ENCODE results near the gene LGR4. TPM values are rescaled to one million over a fixed set of nuclear protein-coding genes. Genes with fewer than 3 reads are reported as not detected.

LGR4 gene
- total RNA-seq, 1 experiment from 2014 or later = 21.3 TPM

DNA sequence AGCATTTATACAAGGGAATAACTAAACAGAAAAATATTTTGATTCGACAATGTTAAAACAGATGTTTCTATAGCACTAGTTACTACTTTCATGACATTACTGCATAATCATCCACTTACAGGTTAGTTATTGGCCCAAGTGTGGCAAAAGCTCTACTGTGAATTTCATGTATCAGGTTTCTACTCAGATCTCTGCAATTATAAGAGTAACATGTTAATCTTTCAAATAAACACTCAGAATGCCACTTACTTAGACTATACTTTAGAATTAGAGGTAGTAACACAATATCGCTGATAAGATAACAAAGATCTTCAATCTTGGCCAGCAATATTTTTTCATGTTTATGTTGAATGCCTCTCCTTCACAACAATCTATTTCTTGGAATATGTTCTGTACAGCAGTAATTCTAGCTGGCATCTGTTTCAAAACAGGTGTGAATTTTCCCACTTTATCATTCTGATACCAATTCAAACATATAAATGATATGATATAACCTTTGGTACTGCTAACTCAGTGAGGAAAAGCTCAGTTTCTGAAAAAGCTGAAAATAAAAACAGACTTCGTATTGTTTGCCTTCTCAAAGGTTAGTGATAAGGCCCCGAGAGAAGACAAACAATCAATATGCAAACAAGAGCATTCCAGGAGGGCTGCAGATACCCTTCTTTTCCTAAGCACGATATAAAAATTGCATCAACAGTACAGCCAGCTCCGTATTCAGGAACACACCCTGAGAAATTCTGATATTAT lies 98.6 kb downstream of the LGR4 start:
- no peak overlapping the region for H3K27ac ChIP-seq
- DNase-seq (ENCODE audit: low read depth in 1 of 2, low spot score in 2 of 2) = no peak

DNA sequence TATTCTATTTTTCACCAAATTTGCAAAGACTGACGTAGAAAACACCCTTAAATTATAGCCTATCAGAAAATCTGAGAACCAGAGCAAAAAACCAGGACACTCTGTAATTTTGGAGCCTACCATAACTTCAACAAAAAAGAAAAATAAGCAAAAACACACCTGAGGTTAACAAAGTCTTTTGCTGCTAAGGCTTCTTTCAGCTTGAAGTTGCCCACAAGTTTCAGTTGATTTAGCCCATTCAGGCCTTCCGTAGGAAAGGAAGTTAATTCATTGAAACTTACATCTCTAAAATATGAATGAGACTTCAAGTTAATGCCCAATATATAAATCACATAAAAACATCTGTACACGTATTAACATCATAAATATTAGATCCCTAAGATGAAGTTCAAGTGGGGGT lies 99.2 kb downstream of the LGR4 start:
- no peaks in the 10 kb centered on the region for H3K4me1 ChIP-seq (replicated peaks)
- peaks cover 3% of the 10 kb centered on the region; the same call in 1 of the 2 replicates for H3K36me3 ChIP-seq
- no peaks in the 10 kb centered on the region for H3K9me3 ChIP-seq (replicated peaks)

More for the DNA sequence above, 98.6 kb downstream of the LGR4 start:
- H3K9me3 ChIP-seq (replicated peaks) = no peaks in the 10 kb centered on the region
- no peaks in the 10 kb centered on the region for H3K4me1 ChIP-seq (replicated peaks)
- no peaks in the 10 kb centered on the region for H3K27me3 ChIP-seq (replicated peaks)
- H3K36me3 ChIP-seq = peaks cover 3% of the 10 kb centered on the region; the same call in 1 of the 2 replicates
- no peak overlapping the region for H3K4me3 ChIP-seq

DNA sequence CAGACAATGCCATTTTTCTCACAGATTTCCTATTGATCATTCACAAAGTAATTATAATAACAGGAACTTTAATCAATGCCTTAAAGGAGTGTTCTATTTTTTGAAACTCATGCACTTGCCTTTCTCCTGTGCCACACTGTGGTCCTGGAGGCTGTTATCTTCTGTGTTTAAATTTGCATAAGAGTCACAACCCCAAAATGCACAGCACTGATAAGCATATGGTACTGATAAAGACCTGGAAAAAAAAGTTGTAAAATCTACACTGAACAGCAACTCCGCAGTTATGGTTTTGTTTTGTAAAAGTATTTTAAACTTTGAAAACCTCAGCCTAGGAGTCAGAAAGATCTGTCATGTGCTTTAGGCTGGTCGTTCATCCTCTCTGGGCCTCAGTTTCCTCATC lies 100.4 kb downstream of the LGR4 start:
- Histone ChIP-seq H3K4me1 (replicated peaks) (no peaks in the 10 kb centered on the region), H3K27me3 (replicated peaks) (no peaks in the 10 kb centered on the region), H3K4me3 (no peak overlapping the region), H3K27ac (no peak overlapping the region), H3K9me3 (replicated peaks) (no peaks in the 10 kb centered on the region), H3K36me3 (peaks cover 3% of the 10 kb centered on the region; the same call in 1 of the 2 replicates)
- DNase-seq (ENCODE audit: low read depth in 1 of 2, low spot score in 2 of 2) = no peak

More for the DNA sequence above, 99.2 kb downstream of the LGR4 start:
- Histone ChIP-seq H3K27ac (no peak overlapping the region), H3K27me3 (replicated peaks) (no peaks in the 10 kb centered on the region), H3K4me3 (no peak overlapping the region)
- no peak for DNase-seq (ENCODE audit: low read depth in 1 of 2, low spot score in 2 of 2)

DNA sequence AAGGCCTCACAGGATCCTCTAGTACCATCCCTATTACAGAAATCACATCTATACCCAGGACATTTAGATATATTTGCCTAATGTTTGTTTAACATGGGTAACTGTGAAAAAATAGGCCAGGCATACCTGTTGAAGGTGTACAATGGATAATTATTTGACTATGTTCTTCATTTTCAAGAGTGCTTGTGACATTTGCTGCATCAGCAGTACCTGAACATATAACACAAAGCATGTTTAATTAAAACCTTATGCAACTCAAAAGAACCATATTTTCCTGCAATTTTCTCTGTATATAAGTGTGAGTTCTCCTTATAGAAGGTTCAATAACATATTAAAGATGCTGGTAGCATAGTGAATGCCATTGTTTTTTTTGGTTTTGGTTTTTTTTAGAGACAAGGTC lies 101.1 kb downstream of the LGR4 start:
- H3K4me3 ChIP-seq = no peak overlapping the region
- no peaks in the 10 kb centered on the region for H3K9me3 ChIP-seq (replicated peaks)

DNA sequence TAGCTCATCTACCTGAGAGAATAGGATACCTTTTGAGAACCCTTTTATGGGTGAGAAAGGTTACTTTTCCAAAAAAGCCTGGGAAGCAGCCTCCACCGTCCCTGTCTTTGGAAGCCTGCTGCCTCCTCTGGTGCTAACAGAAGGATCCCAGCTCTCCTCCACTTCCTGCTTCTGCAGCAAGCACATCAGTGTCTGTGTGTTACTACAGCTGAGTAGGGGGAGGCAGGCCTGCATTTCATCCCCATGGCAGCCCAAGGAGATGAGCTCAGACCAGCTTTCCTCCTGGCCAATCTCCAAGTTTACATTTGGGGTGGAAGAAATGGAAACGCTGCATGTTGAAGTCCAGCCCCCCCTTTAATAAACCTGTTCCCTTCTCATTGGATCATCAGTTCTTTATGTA lies 102.2 kb downstream of the LGR4 start:
- no peaks in the 10 kb centered on the region for H3K9me3 ChIP-seq (replicated peaks)
- no peak for DNase-seq (ENCODE audit: low read depth in 1 of 2, low spot score in 2 of 2)

More for the DNA sequence above, 101.1 kb downstream of the LGR4 start:
- DNase-seq (ENCODE audit: low read depth in 1 of 2, low spot score in 2 of 2) = no peak
- no peaks in the 10 kb centered on the region for H3K4me1 ChIP-seq (replicated peaks)
- no peaks in the 10 kb centered on the region for H3K27me3 ChIP-seq (replicated peaks)
- no peak overlapping the region for H3K27ac ChIP-seq
- peaks cover 3% of the 10 kb centered on the region; the same call in 1 of the 2 replicates for H3K36me3 ChIP-seq

DNA sequence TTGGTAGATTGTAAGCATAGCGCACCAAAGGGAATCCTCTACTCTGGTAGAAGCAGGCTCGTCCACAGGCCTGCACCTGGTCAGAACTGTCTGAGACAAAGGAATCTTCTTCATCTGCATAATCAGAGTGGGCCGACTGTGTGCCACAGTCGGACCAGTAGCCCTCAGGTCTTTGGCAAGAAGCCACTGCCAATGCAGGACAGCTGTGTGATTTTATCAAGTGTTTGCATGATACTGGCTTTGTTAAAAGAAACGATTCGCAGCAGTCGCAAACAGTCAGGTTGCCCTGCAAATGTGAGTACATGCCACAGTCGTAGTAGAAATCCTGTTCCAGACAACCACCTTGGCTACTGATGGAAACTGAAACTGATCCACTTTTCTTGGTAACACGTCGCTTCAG lies 104.7 kb downstream of the LGR4 start:
- Histone ChIP-seq H3K9me3 (replicated peaks) (no peaks in the 10 kb centered on the region), H3K4me3 (no peak overlapping the region), H3K27me3 (replicated peaks) (no peaks in the 10 kb centered on the region), H3K4me1 (replicated peaks) (peaks cover 7% of the 10 kb centered on the region), H3K36me3 (no peaks in the 10 kb centered on the region; the same call in 1 of the 2 replicates), H3K27ac (no peak overlapping the region)
- DNase-seq (ENCODE audit: low read depth in 1 of 2, low spot score in 2 of 2) = no peak

More for the DNA sequence above, 102.2 kb downstream of the LGR4 start:
- Histone ChIP-seq H3K4me3 (no peak overlapping the region), H3K4me1 (replicated peaks) (no peaks in the 10 kb centered on the region), H3K27ac (no peak overlapping the region), H3K27me3 (replicated peaks) (no peaks in the 10 kb centered on the region), H3K36me3 (peaks cover under 1% of the 10 kb centered on the region; the same call in 1 of the 2 replicates)

GRCh38 chr11:27363576-27364117 lies 108.9 kb downstream of the LGR4 start:
- H3K27me3 ChIP-seq (replicated peaks) = no peaks in the 10 kb centered on the region
- peak overlapping the region; percentile 79 for H3K4me3 ChIP-seq
- H3K4me1 ChIP-seq (replicated peaks) = peaks cover 16% of the 10 kb centered on the region
- H3K9me3 ChIP-seq (replicated peaks) = no peaks in the 10 kb centered on the region
- H3K27ac ChIP-seq = peak overlapping the region; percentile 59
- no peak for DNase-seq (ENCODE audit: low read depth in 1 of 2, low spot score in 2 of 2)
- H3K36me3 ChIP-seq = no peaks in the 10 kb centered on the region

GRCh38 chr11:27362749-27363575 lies 109.6 kb downstream of the LGR4 start, which contains the start of gene CCDC34:
Gene CCDC34, minus strand, starts transcription at chr11:27363215. Its CDS starts 21 bp downstream, at chr11:27363194.
- peak; percentile 89 to 91 for DNase-seq (ENCODE audit: low read depth in 1 of 2, low spot score in 2 of 2)
- peak within 1 kb of the TSS; percentile 79 for H3K4me3 ChIP-seq
- no peaks in the 10 kb centered on the region for H3K9me3 ChIP-seq (replicated peaks)
- H3K27ac ChIP-seq = peak within 1 kb of the TSS; percentile 59
- no peaks in the 10 kb centered on the region for H3K27me3 ChIP-seq (replicated peaks)
- H3K4me1 ChIP-seq (replicated peaks) = peaks cover 16% of the 10 kb centered on the region
- no peaks in the 10 kb centered on the region for H3K36me3 ChIP-seq

- Histone ChIP-seq H3K4me1 (replicated peaks) (peaks cover 16% of the 10 kb centered on the region), H3K9me3 (replicated peaks) (no peaks in the 10 kb centered on the region), H3K27me3 (replicated peaks) (no peaks in the 10 kb centered on the region), H3K27ac (no peak overlapping the region), H3K4me3 (peak overlapping the region; percentile 79), H3K36me3 (no peaks in the 10 kb centered on the region)
- DNase-seq (ENCODE audit: low read depth in 1 of 2, low spot score in 2 of 2) = no peak
Observed at GRCh38 chr11:27361649-27362431, 110.8 kb downstream of the LGR4 start.

GRCh38 chr11:27358296-27358695 lies 114.3 kb downstream of the LGR4 start:
- no peak for DNase-seq (ENCODE audit: low read depth in 1 of 2, low spot score in 2 of 2)
- H3K9me3 ChIP-seq (replicated peaks) = no peaks in the 10 kb centered on the region
- no peaks in the 10 kb centered on the region for H3K27me3 ChIP-seq (replicated peaks)
- peaks cover 11% of the 10 kb centered on the region for H3K4me1 ChIP-seq (replicated peaks)
- no peak overlapping the region for H3K27ac ChIP-seq
- no peak overlapping the region for H3K4me3 ChIP-seq
- H3K36me3 ChIP-seq = no peaks in the 10 kb centered on the region

GRCh38 chr11:27357250-27357649 lies 115.3 kb downstream of the LGR4 start:
- H3K27ac ChIP-seq = no peak overlapping the region
- peaks cover 7% of the 10 kb centered on the region for H3K4me1 ChIP-seq (replicated peaks)
- H3K4me3 ChIP-seq = no peak overlapping the region
- H3K27me3 ChIP-seq (replicated peaks) = no peaks in the 10 kb centered on the region
- DNase-seq (ENCODE audit: low read depth in 1 of 2, low spot score in 2 of 2) = no peak
- no peaks in the 10 kb centered on the region for H3K36me3 ChIP-seq
- H3K9me3 ChIP-seq (replicated peaks) = no peaks in the 10 kb centered on the region

GRCh38 chr11:27356624-27357222 lies 115.9 kb downstream of the LGR4 start:
- no peak for DNase-seq (ENCODE audit: low read depth in 1 of 2, low spot score in 2 of 2)
- Histone ChIP-seq H3K4me3 (no peak overlapping the region), H3K9me3 (replicated peaks) (no peaks in the 10 kb centered on the region), H3K36me3 (no peaks in the 10 kb centered on the region), H3K4me1 (replicated peaks) (peaks cover 2% of the 10 kb centered on the region), H3K27me3 (replicated peaks) (no peaks in the 10 kb centered on the region), H3K27ac (no peak overlapping the region)

DNA sequence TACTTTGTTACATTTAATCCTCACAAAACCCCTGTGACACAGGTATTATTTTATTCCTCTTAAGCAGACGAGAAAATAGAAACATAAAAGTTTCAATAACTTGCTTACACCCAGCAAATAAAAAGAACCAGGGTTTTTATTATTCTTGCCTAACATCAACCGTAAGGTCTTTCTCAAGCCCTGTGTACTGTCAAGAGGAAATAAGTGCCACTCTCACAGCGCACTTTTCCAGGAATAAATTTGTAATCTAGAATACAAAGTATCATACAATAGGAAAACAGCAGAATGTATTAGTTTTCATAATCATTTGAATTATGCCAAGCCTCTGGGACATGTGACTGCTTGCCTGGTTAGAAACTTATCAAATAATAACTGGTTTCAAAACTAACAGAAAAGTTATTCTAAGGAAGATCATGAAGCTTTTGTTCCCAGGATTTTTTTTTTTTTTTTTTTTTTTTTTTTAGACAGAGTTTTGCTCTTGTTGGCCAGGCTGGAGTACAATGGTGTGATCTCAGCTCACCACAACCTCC lies 117.0 kb downstream of the LGR4 start:
- DNase-seq (ENCODE audit: low read depth in 1 of 2, low spot score in 2 of 2) = no peak
- no peaks in the 10 kb centered on the region for H3K4me1 ChIP-seq (replicated peaks)
- no peaks in the 10 kb centered on the region for H3K36me3 ChIP-seq
- H3K9me3 ChIP-seq (replicated peaks) = no peaks in the 10 kb centered on the region
- no peaks in the 10 kb centered on the region for H3K27me3 ChIP-seq (replicated peaks)
- no peak overlapping the region for H3K27ac ChIP-seq
- H3K4me3 ChIP-seq = no peak overlapping the region
